NK-92 treated with Interleukin-12 subunit alpha and Interleukin-12 subunit beta, amount 100 ng/mL, for 24 hours (cell line): ENCODE measurements around the gene TMX2.
"Not testable (repeated sequence)": the region's sequence is repeated elsewhere in the genome, so short reads cannot be mapped to it uniquely, and the experiment has no call there.

Source experiments
- DNase-seq: peaks from one replicate; lab custom pipeline; 2025; lab: John Stamatoyannopoulos, UW

TMX2 gene

DNA sequence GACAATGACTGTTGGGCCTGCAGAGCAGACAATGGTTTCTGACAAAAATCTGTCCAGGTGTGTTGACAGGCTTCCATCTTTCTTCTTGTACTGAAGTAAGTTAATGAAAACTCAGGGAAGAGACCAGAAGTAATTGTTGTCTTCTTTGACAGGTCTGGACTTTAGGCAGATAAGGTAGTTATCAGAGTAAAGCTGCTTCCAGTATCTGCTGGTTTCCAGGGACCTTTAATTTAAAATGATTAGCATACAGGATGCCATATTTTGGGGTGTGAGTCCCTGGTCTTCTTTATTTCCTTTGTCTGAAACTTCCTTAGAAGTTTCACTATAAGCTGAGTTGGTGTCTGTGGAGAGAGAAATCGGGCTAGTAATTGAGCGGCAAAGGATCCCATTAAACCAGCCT is 1.4 kb downstream of the TMX2 start:
- no peak for DNase-seq

DNA sequence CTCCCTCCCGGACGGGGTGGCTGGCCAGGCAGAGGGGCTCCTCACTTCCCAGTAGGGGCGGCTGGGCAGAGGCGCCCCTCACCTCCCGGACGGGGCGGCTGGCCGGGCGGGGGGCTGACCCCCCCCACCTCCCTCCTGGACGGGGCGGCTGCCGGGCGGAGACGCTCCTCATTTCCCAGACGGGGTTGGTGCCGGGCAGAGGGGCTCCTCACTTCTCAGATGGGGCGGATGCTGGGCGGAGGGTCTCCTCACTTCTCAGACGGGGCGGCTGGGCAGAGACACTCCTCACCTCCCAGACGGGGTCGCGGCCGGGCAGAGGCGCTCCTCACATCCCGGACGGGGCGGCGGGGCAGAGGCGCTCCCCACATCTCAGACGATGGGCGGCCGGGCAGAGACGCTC is 4.3 kb downstream of the TMX2 start:
- DNase-seq, result not testable (repeated sequence)

DNA sequence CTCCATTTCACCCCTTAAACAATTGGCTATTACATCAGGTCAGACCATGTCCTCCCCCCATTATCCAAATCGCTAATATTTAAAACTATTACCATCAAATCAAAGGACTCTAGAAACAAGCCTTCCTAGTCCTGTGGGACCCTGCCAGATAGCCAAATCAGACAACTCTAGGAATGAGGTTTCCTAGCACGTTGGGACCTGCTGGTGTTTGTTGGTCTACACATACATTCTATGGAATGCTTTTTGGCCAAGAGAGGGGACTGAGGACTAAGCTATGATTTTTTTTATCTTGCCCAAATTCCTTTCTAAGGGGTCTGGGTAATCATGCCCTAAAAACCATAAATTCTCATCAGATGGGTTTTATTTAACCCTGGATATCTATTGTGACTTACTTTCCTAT is 14.8 kb downstream of the TMX2 start:
- DNase-seq, result no peak

DNA sequence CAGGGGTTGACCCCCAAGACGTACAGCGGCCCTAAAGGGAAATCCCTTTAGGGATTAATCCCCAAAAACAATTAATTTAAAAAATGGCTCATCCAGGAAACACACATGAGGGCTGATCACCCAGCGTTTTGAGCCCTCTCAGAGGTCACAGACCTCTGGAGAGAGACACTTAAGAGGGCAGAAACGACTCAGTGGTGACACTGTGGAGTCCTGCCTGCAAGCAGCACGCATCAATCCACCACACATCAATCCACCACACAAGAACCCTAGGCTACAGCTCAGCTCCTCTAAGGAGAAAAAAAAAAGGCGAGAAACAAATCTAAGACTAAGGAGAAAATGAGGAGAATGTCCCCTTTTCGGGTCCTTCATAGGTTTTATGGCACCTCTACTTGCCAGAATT is 16.4 kb downstream of the TMX2 start:
- DNase-seq, result no peak

DNA sequence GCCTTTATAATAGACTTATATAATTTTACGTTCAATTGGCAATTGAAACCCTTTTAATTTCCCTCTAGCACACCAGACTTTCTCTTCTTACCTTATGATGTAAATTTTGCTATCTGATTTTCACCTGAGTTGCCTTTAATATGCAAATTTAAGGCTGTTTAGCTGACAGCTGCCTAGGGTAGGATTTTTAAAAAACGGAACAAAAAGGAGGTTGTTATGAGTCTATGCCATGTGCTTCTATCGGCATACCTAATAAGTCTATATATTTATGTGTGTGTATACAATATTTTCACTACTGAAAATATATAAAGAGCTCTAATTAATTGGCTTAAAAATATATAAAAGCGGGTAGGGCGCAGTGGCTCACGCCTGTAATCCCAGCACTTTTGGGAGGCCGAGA is 17.1 kb downstream of the TMX2 start:
- no peak for DNase-seq

DNA sequence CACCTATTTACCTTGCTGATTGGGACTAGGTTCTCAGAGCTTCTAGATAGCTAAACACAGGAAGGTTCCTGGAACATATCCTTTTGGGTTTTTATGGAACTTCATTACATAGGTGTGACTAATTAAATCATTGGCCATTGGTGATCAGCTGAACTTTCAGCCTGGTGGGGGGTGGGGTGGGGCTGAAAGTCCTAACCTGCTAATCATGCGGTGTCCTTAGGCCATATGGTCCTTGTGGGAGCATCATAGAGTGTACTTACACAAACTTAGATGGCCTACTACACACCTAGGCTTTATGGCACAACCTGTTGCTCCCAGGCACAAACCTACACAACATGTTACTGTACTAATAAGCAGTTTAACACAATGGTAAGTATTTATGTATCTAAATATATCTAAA is 20.3 kb downstream of the TMX2 start:
- no peak for DNase-seq

DNA sequence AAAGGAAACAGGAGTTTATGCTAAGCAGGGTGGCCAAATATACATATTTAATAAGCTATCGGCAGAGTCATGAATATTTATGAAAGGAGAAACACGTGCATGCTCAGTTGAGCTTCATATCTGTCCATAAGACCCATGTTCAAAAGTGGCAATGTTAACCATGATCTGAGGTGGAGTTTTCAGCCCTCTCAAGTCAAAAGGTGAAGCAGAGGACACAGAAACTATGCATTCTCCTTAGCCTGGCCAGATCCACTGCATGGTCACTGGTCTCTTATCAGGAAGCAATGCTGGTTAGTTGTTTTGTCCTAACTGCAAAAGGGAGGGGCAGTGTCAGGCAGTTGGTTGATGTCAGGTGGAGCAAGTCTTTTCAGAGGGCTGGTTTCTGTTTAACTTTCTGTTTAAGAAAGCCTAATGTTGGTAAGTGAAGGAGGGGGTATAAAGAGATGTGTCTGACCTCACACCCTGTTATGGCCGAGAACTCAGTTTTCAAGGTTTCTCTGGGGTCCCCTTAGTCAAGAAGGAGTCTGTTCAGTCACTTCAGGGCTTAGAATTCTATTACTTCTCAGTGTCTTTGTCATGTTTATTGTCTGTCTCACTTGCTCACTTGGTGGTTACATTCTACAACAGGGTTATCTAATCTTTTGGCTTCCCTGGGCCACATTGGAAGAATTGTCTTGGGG is 23.4 kb downstream of the TMX2 start:
- DNase-seq, result no peak

DNA sequence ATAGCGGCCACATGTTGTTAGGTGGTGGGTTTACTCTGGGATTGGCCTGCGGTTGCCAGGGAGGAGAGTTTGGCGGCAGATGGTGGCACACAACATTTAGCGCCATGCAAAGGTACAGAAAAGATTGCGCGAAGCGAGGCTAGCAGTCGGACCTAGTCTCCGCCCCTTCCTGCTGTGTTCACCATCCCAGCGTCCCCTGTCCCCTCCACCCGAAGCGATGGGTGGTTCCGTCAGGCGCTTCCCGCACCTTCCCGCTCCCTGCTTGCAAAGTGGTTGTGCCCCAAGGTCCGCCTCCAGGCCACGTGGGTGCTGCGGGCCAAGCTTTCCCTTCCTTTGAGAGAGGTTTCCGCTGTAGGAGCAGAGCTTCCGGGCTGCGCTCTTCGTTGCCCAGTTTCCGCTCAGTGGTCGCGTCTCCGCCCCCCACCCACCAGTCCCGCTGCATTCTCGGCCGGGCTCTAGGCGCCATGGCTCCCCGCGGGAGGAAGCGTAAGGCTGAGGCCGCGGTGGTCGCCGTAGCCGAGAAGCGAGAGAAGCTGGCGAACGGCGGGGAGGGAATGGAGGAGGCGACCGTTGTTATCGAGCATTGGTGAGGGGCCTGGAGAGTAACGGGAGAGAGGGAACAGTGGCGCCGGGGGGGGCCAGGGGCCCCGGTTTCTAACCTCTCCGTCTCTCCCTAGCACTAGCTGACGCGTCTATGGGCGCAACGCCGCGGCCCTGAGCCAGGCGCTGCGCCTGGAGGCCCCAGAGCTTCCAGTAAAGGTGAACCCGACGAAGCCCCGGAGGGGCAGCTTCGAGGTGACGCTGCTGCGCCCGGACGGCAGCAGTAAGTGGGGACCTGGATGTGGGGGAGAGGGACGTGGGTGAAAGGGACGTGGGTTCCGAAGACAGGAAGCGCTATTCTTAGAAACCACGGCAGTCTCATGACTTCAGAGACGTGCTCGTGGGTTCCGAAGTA is 29.0 kb downstream of the TMX2 start, which contains the start of gene SELENOH:
TSS of gene SELENOH (plus strand) at position 360 of the 955 bp plus-strand sequence. CDS start at position 465, 105 bp downstream.
- peak; percentile 92 for DNase-seq

DNA sequence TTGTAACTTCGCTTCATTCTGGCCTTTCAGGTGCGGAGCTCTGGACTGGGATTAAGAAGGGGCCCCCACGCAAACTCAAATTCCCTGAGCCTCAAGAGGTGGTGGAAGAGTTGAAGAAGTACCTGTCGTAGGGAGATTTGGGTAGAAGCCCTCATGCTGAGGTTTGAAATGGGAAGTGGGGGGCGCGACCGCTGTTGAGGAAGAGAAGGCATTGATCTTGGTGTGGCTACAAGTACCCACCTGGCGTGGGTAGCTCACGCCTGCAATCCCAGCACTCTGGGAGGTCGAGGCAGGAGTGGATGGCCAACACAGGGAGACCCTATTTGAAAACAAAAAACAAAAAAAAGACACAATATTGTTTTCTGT is 29.7 kb downstream of the TMX2 start:
- DNase-seq, result no peak

DNA sequence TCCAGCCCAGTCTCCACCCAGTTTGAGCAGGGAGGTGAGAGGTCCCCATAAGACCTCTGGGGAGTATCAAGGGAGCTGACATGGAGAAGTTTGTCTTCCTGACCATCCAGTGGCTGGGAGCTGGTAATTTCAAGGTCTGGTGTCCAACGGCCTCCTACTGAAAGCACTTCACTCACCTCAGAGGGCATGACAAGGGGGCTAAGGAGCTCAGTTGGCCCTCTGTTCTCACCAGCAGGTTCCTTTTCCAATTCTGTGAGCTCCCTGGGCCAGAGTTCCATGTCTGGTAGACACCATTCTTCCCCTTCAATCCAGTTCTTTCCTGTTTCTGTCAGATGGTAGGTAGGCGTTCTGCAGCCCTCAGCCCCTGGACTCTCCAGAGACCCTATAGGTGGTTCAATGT is 32.0 kb downstream of the TMX2 start:
- DNase-seq, result no peak

DNA sequence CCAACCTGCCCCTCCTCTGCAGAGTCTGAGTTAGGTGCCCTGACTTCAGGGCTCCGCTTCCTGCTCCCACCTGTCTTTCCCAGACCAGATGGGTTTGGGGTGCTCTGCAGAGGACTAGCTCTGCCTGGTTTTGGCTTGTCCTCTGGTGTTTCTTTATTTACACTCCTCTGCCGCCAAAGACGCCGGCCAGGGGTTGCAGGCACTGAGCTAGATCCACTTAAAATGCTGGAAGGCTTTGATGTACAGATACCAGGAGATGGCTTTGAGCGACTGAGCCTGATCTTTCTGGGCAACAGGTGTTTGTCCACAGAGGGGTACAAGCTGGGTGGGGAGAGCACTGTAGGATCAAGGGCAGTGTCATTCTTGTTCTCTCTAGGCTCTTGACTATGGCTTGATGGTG is 32.8 kb downstream of the TMX2 start:
- DNase-seq, result no peak

DNA sequence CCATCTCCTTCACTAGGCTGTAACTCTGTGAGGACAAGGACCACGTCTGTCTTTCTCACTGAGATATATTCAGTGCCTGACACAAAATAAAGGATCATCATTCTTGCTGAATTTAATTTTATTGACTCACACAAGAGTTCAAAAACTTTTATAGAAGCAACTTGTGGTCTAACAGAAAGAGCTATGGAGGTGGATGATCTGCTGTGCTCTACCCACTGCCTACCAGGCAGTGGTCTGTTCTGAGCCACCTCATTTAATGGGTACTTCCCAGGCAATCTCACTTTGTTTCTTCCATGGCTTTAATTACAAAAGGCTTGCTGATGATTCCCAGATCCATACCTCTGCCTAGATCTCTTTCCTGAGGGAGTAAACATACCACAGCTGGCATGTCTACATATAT is 34.5 kb downstream of the TMX2 start:
- no peak for DNase-seq

DNA sequence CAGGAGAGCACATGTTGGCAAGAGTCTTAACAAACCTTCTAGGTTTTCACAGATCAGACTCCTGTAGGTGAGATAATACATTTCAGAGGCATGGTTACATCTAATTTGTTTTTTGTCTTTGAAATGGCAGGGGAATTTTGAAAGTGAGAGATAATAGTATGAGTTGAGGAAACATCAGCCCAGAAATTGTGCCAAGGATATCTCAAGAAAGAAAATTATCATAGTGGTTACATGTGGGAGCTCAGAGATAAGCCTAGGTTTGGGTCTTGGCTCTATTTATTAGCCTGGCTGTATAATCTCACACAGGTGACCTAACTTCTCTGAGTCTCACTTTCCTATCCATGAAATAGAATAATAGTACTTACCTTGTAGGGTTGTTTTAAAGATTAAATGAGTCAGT is 38.8 kb downstream of the TMX2 start:
- DNase-seq, result no peak

DNA sequence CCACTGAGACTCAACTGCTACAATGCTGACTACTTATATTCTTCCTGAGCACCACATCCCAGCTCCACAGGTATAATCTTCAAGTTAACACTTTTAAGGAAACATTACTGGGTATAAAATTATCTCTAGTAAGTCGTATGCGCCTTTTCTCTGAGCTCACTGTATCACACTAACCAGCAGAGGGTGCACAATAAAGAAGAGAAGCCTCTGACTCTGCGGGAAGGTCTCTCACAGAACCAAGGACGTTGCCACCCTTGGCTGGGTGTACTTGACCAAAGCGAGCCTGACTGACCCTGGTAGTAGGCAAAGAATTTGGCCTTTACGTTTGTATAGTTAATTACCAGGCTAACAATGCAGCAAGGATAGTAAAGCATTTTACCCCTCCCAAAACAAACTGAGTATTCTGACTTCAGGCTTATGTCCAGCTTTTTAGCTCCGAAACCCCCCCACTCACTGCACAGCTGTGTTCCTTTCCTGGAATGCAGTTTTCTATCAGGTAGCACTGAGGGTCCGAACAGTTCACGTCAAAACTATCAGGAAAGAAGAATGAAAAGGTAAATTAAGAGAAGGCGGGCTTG is 39.4 kb downstream of the TMX2 start, which contains the start of gene BTBD18:
TSS of gene BTBD18 (minus strand) at position 144 of the 578 bp plus-strand sequence. CDS start 631 bp downstream, outside the sequence.
- no peak for DNase-seq

DNA sequence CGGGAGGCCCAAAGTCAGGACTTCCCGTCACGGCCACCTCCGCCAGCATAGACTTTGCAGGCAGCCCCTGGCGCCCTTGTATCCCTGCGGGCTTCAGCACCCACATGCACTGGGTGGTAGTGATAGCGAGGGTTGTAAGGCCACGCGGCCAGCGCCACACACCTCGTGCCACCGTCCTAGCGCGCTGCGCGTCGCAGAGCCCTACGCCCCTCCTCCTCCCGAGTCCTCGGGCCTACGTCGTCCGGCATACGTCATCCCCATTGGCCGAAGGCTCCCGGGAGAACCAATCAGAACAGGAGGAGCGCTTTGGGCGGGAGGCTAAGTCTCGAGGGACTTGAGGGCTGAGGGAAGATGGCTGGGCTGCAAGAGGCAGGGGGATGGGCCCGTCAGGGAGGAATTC is 40.6 kb downstream of the TMX2 start:
- DNase-seq, result no peak

DNA sequence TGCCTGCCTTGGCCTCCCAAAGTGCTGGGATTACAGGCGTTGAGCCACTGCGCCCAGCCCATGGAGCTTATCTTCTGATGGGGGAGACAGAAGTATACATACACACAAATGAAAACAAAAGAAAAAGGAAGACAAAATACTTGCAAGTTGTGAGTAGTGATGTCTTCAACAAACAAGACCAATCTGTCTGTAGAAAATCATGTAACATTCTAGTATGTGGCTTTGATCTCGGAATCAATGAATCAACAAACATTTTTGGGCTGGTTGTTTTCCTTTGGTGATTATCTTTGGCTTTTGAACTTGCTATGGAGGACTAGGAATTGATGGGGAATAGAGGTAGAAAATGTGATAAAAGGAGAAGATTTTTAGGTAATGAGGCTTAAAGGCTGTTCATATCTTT is 45.8 kb downstream of the TMX2 start:
- DNase-seq, result no peak

DNA sequence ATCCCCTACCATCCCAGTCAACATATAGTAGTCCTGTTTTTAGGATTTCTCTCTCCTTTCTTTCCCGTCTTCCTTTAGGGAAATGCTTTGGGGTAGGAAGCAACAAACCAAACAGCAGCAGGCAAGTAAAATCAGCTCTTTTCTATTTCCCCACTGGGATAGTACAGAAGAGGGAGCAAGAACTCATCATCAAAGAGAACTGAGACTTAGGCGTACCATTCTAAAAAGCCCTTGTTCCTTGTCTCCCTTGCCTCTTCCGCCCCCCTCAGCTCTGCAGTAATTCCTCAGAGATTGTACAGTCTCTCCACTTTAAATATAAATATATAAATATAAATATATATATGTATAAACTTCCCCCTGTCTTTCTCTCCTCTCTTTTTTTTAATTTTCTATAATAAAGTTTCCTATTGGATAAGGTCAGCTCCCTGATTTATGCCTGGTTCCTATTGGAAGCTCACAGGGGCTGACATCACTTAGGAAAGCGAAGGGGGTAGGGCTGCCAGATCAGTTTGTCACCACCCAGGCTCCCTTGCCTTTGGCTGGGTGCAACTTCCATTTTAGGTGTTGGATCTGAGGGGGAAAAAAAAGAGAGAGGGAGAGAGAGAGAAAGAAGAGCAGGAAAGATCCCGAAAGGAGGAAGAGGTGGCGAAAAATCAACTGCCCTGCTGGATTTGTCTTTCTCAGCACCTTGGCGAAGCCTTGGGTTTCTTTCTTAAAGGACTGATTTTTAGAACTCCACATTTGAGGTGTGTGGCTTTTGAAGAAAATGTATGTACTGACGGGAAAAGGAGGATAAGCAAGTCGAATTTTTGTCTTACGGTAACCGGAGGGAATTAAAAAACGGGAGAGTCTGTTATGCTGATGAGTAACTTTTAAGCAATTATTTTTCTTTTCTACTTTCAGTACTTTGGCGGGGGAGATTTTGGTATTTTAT is 49.2 kb downstream of the TMX2 start, which contains the start of gene CTNND1:
TSS of gene CTNND1 (plus strand) at position 502 of the 934 bp plus-strand sequence. CDS start 29,677 bp downstream, outside the sequence.
- DNase-seq, result no peak

DNA sequence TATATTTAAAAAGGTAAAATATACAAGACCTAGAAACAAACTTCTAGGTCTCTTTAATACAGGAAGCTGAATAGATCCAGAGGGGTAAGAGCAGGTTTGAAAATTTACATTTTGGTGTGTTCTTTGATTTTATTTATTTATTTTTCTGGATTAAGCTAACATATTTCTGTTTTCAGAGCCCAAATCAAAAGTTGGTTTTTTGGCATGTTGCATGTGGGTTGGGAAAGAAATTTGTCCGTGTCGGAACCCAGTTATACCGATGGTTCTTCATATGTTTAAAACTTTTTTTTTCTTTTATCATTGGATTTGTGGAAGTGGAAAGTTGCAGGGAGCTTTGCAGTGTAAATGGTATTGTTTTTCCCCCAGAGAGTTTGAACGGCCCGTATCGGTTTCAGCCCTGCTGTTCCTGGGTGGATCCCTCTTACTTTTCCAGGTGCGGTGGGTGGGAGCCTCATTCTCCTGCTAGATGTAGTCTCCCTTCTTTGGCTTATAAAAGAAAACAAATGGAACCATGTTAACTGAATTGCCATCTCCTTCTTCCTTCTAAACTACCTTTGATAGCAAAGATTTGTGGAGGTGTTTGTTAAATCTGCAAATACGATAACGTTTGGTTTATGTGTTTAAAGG is 50.0 kb downstream of the TMX2 start:
- no peak for DNase-seq

DNA sequence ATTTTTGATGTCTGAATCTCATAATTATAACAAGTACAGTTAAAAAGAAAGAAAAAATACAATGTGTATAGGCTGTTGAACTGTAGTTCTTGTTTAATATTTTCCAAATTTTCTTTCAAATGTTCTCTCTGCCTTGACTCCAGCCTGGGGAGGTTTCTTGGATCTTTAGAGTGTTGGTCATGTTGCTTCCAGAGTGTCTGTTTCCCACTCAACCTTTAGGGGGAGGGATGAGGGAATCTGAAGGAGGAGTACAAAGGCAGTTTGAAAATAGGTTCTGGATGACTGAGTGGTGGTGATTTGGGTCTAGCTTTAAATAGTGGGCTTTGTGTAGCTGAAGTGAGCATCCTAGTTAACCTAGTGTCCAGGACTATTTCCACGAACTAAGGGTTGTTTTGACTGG is 51.2 kb downstream of the TMX2 start:
- DNase-seq, result no peak

DNA sequence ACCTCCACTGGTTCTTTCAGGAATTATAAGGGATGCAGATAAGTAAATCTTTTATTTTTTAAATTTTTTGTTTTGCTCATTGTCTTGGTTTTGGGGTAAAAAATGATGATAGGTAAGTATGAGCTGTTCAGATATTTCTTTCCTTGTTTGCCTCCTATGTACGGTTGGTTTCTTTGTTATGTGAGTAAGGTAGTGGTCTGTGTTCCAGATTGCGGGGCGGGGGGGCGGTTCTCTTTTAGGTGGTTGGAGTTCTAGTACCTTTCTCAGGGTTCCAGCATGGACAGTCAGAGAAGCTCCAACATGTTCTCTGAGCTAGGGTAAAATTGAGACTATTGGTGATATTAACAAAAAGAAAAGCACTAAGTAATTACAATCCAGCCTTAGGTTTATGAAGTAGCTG is 51.6 kb downstream of the TMX2 start:
- DNase-seq, result no peak

DNA sequence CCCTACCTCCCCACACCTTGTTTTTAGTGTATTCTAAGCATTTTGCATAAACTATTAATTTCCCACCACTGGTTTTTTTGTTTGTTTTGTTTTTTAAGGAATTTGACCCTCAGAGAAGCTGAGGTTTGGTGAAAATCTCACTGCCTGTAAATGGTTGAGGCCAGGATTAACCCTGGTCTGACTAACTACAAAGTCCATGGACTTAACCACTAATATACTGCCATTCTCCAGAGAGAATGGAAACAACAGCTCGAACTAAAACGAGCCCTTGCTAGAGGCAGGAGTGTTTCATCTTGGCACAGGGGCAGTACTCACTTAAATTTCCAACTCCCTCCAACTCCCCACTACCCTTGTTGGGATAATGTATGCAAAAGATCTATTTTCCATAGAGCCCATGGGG is 52.2 kb downstream of the TMX2 start:
- DNase-seq, result no peak
